Esophagus squamous epithelium (tissue), 5 donors: Measurements from ENCODE around the gene RARS1. TPM values are rescaled to one million over a fixed set of nuclear protein-coding genes. Genes with fewer than 3 reads are reported as not detected.

Experiments
- DNase-seq: peaks from one replicate; lab custom pipeline; 2025; lab: John Stamatoyannopoulos, UW
- H3K27ac ChIP-seq, 4 donors: fragments of 200-600 bp; sonication (generic); one replicate each; pipeline ENCODE4 v1.5.1; 2016 to 2019; ENCODE audit warnings: mild to moderate bottlenecking in 1 of 4
- H3K27me3 ChIP-seq, 4 donors: fragments of 200-600 bp; sonication (generic); 1 replicate in 3 of 4; 2 replicates in 1 of 4; pipeline versions ENCODE4 v1.5.1 to v1.6.0; 2017 to 2021; ENCODE audit warnings: antibody characterized with exemption in 1 of 4
- H3K36me3 ChIP-seq, 3 donors: fragments of 200-600 bp; sonication (generic); one replicate each; pipeline ENCODE4 v1.5.1; 2016 to 2019
- H3K4me1 ChIP-seq, 3 donors: fragments of 200-600 bp; sonication (generic); one replicate each; pipeline ENCODE4 v1.5.1; 2017 to 2019
- H3K4me3 ChIP-seq, 4 donors: fragments of 200-600 bp; sonication (generic); 1 replicate in 3 of 4; 2 replicates in 1 of 4; pipeline ENCODE4 v1.5.1; 2016 to 2019; ENCODE audit warnings: mild to moderate bottlenecking in 2 of 4, moderate library complexity in 1 of 4
- H3K9me3 ChIP-seq, 3 donors: fragments of 200-600 bp; sonication (generic); one replicate each; pipeline ENCODE4 v1.5.1; 2016 to 2019
- CTCF ChIP-seq, 6 experiments: fragments of 450-650 bp in 4 of 6; fragments of 200-600 bp in 2 of 6; sonication (generic) in 2 of 6; IDR thresholded peaks; one replicate each; pipeline ENCODE4 v1.5.1; 2016 to 2019; ENCODE audit warnings: antibody characterized with exemption in 6 of 6, mild to moderate bottlenecking in 4 of 6, moderate library complexity in 4 of 6
- POLR2A ChIP-seq, 4 donors: fragments of 450-650 bp; IDR thresholded peaks; one replicate each; pipeline ENCODE4 v1.6.1; 2017; ENCODE audit warnings: antibody characterized with exemption in 4 of 4, mild to moderate bottlenecking in 4 of 4, moderate library complexity in 3 of 4
- WGBS, 2 donors: methylation state at CpG; one replicate each; pipeline ENCODE4 v1.1.5; 2018; 5-methylcytosine and 5-hydroxymethylcytosine counted together
- intact Hi-C: fragments of 100-400 bp; cut with DNase I; formaldehyde crosslinking; loops from one replicate; pipeline ENCODE4 v1.15.0; 2022
- small RNA-seq, 4 donors: library from RNA; depleted of rRNA; stranded (forward); fragments of <200 nt; gene quantifications; one replicate each; pipeline ENCODE3, GENCODE V24; 2016
- total RNA-seq, 4 donors: library from RNA; depleted of rRNA; stranded (reverse); fragments of >200 nt; gene quantifications; one replicate each; pipeline ENCODE4 v1.1.0, GENCODE V29; 2016
- donor health status: DM: yes; HTN: yes; CAD: no.

The RARS1 gene
- total RNA-seq, 4 donors from 2014 or later, result 56.6 to 124 (median 85.8) TPM

DNA sequence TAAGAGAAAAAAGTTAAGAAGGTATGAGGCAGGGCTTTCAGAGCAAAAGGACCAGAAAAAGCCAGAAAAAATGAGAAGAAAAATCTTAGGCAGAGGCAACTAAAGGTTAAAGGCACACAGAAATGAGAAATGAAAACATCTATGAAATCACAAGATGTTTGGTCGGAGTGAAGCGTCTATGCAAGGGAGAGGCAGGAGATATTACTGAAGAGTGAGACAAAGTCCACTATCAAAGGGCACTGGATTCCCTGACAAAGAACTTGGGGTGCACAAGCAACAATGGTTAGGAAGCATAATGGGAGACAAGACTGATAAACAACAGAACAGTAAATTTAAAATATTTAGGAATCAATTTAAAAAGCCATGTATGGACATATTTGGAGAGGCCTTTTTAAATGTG is 76.0 kb downstream of the RARS1 start:
- WGBS, 2 donors, result 86 to 89% methylated on average over 2 of the region's 2 CpGs
- H3K4me3 ChIP-seq, result no peak overlapping the region
- peaks cover 0 to 99% (median 0%) of the 10 kb centered on the region in 3 donors for H3K36me3 ChIP-seq
- H3K27me3 ChIP-seq, result no peaks in the 10 kb centered on the region
- H3K4me1 ChIP-seq, result no peaks in the 10 kb centered on the region
- intact Hi-C loops, result no loop called here
- H3K27ac ChIP-seq, result no peak overlapping the region
- no peak for DNase-seq
- H3K9me3 ChIP-seq, result no peaks in the 10 kb centered on the region
- TF ChIP-seq POLR2A (IDR thresholded peaks at IDR 0.05) (no peak), CTCF (IDR thresholded peaks at IDR 0.05) (no peak)

GRCh38 chr5:168563959-168564358 is 77.7 kb downstream of the RARS1 start:
- Histone ChIP-seq H3K27me3 (no peaks in the 10 kb centered on the region), H3K4me1 (no peaks in the 10 kb centered on the region), H3K4me3 (no peak overlapping the region), H3K36me3 (peaks cover 0 to 94% (median 0%) of the 10 kb centered on the region in 3 donors), H3K9me3 (no peaks in the 10 kb centered on the region), H3K27ac (no peak overlapping the region)
- DNase-seq, result no peak
- no peak for TF ChIP-seq CTCF (IDR thresholded peaks at IDR 0.05)
- no peak for TF ChIP-seq POLR2A (IDR thresholded peaks at IDR 0.05)
- whole genome bisulfite sequencing, 2 donors, result 52 to 56% methylated on average over 1 of the region's 1 CpG
- intact Hi-C loops, result no loop called here

DNA sequence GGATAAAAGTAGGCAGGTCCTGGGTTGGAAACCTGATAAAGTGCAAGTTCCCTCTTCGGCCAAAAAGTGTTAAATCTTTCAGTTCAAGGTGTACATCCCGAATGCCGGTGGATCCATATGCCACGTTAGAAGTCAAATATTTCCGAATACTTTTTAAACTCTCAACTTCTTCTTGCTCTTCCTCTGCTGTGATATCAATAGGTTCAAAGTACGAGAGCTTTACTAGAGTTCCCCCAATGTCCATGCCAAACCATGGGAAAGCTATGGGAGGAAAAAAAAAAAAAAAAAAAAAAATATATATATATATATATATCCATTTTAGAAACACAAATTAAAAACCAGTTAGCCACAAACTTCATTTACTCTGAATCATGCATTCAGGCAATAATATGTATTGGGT is 82.5 kb downstream of the RARS1 start:
- WGBS, 2 donors, result 94 to 98% methylated on average over 6 of the region's 6 CpGs
- no peak overlapping the region for H3K4me3 ChIP-seq

More for the DNA sequence above, 82.5 kb downstream of the RARS1 start:
- TF ChIP-seq CTCF (IDR thresholded peaks at IDR 0.05) (no peak), POLR2A (IDR thresholded peaks at IDR 0.05) (no peak)
- no peaks in the 10 kb centered on the region for H3K9me3 ChIP-seq
- no peak overlapping the region for H3K27ac ChIP-seq
- no peaks in the 10 kb centered on the region for H3K27me3 ChIP-seq
- intact Hi-C loops, result no loop called here
- peaks cover 0 to 55% (median 0%) of the 10 kb centered on the region in 3 donors for H3K36me3 ChIP-seq
- no peaks in the 10 kb centered on the region for H3K4me1 ChIP-seq
- no peak for DNase-seq

Small RNAs within 50 kb of the gene (small RNA-seq; reads per million reads assigned to genes)
- gene MIR103A1, result 0.44 to 1.4 (median 0.91) reads per million in 4 donors

Other genes starting within 250 kb of the RARS1 start
- 10 to 100 TPM; 14.4 to 25.0 (median 16.1) TPM for gene WWC1, start 194.8 kb upstream of the RARS1 start, total RNA-seq
- under 1 TPM in 1 of 4 donors, not detected in 3; 0.18 TPM for gene FBLL1, start 42.8 kb downstream of the RARS1 start, total RNA-seq
- gene PANK3, start 92.9 kb downstream of the RARS1 start, total RNA-seq, result 10 to 100 TPM; 24.9 to 40.1 (median 35.4) TPM